Activated T-cell treated with anti-CD3 and anti-CD28 coated beads for 48 hours (primary cell): ENCODE measurements around the gene FLG.
"Not testable (repeated sequence)": the region's sequence is repeated elsewhere in the genome, so short reads cannot be mapped to it uniquely, and the experiment has no call there.

Source experiments
- DNase-seq: peaks from one replicate; pipeline ENCODE4 v3.0.0-alpha.2; 2020; ENCODE audit warnings: low read depth

Gene FLG

DNA sequence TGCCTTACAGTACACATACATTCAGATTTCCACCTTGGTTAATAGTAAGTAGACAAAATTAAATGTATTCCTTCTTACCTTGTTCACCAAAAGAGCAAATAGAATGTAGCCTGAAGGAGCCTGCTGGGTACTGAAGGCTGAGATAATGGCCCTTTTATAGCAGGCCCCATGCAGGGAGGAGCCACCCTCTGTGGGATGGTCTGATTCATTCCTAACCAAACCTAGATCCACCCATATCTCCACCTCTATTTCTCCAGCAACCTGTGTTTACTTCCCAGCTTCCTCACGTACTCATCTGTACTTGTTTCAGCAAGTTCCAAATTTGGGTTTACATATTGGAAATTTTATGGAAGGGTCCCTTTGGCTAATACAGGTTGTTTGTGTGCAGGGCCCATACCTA, at the start of gene FLG:
Gene FLG, minus strand, starts transcription at position 129 of the 400 bp plus-strand sequence. CDS start 9,783 bp downstream, outside the sequence.
- DNase-seq = no peak

DNA sequence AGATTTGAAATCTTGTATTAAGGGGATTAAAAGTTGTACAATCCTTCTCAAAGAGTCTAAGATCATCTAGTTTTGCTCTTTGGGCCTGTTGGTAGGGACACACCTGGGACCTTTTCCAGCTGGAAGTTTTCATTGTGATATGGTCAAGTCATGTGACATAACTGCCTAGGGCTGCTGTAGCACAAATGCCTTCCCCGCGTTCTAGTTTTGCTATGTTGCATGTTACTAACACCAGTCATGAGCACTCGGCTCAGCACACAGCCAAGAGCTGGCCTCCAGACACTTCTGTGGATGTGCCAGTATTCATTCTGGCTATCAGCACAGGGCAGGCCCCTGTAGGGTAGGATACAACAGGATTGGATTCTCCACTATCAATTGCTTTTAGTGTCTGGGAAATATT, 49.4 kb upstream of the FLG start:
- no peak for DNase-seq

DNA sequence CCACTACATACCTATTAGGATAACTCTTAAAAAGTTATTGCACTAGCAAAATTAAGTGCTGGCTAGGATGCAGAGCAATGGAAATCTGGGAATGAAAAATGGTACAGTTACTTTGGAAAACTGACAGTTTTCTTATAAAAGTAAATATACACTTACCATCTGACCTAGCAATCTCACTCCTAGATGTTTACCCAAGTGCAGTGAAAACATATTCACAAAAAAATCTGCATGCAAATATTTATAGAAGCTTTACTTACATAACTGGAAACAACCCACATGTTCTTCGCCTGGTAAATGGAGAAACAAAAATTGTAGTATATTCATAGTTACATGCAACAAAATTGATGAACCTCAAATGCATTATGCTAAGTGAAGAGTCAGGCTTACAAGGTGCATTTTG, 47.6 kb upstream of the FLG start:
- DNase-seq = no peak

DNA sequence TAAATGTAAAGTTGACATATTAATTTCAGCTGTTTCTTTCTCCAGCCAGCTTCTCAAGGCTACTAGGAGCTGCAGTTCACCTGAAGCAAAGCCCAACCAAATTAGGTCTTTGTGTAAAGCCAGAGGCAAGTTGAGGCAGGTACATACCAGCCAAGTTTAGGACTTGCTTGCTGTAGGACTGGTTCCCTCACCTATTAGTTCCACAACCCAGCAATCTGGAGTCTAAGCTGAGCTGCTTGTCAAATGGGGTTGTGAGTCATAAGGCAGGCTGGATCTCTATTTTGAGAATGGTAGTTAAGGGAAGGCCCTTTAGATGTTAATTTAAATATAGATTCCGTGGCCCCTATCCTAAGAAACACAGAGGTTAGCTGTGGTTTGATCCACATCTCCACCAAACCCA, 42.4 kb upstream of the FLG start:
- DNase-seq = no peak

DNA sequence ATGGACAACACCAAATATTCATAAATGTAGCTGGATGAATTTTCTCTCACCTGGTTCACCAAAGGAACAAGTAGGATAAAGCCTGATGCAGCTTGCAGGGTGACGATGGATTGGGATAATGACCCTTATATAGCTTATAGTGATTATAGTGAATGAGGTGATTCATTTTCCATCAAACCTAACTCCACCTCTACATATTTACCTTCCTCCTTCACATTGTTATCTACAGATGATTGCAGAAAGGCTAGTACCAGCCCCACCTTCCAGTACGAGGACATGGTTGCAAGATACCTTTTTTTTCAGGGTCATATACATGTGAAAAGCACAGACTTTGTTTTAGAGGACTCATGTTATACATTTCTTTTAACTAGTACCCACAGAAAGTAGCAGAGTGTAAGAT, 34.9 kb upstream of the FLG start, which contains the start of gene FLG2:
Gene FLG2, minus strand, starts transcription at position 101 of the 400 bp plus-strand sequence. CDS start 1,122 bp downstream, outside the sequence.
- DNase-seq = no peak

DNA sequence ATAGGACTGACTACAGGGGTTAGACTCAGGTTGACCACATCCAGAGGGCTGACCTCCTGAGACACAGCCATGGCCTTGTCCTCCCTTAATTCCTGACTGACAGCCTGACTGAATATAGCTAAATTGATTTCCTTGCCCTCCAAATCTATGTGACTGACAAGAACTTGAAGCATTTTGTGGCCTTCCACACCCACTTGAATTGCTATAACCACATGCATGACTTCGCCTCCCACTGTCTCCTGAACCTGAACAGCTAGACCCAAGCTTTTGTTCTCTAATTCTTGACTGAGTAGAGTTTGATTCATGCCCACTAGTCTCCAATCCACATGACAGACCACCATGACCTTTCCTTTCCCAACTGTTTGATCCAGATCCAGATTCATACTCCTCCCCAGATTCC, 31.7 kb upstream of the FLG start:
- no peak for DNase-seq

DNA sequence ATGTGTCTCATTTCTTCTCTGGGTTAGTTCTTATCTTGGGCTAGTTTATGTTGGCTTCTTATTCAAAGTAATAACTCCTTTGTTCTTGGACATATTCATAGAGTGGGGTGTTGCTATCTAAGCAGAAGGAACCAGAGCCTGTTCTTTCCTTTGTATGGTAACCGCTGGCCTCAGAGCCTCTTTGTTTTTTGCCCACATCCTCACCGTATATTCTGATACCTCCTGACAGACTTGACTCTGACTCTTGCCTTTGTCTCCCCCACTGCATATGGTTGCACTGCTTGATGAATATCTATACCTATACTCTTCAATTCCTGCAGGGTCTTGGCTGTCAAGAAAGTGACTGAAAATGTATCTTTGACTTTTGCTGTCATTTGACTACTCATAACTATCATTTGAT, 24.6 kb upstream of the FLG start:
- no peak for DNase-seq

DNA sequence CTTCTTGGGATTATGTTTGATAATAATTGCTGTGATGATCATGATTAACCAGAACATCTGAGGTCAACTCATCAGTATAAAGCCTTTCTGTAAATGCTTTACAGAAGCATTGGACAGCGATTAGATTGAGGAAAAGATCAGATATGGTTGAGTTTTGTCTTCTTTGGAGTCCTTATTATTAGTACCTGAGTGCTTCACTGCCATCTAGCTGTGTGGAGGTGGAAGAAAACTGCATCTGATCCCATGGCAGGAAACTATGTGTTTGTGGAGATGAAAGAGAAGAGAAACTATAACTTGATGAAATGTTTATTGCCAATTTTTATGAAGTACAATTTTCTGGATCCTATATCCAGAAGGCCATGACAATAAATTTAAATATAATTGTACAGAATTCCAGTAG, 23.4 kb upstream of the FLG start:
- no peak for DNase-seq

DNA sequence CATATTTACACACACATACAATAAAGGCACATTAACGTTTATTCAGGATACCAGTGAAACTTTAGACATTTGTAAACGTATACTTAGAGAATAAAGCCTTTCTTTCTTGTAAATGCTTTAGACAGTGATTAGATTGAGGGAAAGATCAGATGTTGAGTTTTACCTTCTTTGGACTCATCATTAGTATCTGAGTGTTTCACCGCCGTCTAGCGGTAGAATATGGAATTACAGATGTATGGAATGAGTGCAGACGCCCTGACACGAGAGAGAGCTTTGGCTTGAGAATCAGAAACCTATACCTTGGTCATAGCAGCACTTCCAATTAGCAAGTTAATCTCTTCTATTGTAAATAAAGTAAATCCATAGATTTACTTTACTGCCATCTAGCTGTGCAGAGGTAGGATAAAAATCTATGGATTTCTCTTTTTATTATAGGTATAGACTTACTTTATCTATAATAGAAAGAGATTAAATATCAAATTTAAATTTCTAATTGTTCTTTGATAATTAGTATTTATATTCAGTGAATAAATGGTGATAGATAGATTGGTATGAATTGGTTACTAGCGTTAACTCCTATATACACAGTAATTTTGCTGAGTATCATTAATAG, 22.2 kb upstream of the FLG start:
- peak; percentile 9 for DNase-seq

DNA sequence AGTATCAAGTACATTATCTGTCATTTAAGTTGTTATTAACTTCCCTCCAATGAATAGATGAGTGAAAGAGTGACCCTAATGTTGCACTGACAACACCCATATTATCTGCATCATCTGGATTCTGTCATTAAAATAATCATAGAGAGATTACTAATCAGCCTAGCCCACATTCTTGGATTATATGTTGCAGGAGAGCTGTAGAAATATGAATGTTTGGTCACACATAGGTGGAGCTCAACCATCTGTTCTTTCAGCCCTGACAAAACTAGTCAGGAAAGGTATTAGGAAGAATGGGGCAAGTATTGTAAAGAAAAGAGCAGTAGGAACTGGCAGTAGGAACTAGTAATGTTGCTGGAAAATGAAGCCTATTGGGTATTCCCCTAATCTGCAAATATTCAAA, 19.4 kb upstream of the FLG start:
- no peak for DNase-seq

DNA sequence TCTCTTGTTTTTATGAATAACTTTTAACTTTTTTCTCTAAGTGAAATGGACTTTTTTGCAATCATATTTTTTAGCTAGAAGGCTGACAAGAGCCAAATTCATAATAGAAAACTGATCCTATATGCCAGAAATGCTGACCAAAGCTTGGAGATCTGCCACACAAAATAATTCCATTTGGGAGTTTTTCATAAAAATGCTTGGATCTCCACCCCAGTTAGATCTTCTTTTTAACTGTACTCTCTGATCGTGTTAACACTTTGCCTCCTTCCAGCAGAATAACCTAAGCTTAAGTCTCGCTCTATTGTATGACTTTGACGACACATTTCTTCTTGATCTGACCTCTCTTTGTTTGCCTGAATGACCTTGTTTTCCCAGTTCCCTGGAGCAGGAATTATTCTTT, 18.0 kb upstream of the FLG start:
- no peak for DNase-seq

DNA sequence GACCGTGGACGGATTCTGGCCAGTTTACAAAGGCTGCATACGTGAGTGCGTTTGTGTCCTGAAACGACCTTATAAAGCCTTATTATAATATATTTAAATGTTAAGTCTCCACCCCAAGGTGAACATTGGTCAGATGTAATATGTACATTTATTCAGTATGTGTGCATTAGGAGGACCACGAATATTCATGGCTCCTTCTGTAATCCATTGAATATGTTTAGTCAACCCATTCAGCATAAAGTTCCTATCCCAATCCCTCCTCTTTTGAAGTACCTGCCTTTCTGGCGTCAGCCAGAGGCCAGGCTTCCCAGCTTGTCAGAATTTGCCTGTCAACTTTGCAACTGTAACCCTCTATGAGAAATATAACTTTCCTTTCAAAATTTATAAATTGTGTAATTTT, 10.4 kb upstream of the FLG start:
- DNase-seq = no peak

DNA sequence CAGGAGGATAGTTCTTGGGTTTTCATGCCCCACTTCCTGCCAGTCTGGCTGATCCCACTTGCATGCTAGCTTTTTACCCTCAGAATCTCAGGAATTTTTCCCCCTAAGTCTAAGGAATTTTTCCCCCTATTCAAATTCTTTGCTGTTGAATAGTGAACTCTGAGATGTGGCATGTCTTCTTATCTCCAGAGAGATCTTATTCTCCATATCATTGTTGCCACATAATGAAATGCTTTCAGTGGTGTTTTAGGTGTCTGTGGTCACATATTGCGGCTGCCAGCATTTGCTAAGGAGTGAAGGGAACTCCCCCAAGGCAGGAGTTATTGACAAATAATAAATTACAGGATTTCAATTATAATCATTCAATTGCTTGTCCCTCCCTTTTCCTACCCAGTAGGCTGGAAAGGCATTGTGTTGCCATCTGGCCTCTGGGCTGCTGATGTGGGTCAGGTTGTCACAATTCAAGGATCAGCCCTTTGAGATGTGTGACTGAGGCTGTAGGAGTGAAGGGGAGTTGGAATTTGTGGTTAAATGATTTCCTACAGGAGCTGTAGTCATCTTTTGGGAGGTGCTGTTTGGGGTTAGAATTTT, 3.9 kb upstream of the FLG start:
- DNase-seq = no peak

DNA sequence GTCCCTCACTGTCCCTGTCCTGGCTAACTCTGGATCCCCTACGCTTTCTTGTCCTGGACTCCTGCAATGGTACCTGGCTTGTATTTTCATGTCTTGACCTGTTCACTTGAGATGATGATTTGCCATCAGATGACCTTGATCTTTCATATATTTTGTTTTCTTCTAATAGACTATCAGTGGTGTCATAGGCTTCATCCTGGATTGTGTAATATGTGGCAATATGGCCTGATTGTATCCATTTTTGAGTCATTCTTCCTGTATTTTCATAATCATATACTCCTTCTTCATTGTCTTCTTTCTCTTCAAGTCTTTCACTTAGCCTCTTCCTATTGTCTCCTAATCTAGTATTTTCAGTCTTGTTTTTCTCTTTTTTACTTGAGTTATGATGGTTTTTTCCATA, 11.1 kb downstream of the FLG start:
- DNase-seq = no peak

DNA sequence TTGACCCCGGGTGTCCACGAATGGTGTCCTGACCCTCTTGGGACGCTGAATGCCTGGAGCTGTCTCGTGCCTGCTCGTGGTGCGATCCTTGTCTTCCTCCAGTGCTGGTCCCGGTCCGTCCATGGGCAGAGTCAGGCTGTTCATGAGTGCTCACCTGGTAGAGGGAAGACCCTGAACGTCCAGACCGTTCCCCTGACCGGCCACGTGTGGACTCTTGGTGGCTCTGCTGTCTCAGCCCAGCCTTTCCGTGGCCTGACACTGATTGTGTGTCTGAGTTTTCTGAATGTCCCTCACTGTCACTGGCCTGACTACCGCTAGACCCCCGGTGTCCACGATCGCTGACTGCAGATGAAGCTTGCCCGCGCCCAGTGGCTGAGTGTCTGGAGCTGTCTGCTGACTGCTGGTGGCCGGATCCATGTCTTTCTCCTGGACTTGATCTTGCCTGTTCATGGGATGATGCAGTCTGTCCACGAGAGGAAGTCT, 11.7 kb downstream of the FLG start:
- DNase-seq = no peak

DNA sequence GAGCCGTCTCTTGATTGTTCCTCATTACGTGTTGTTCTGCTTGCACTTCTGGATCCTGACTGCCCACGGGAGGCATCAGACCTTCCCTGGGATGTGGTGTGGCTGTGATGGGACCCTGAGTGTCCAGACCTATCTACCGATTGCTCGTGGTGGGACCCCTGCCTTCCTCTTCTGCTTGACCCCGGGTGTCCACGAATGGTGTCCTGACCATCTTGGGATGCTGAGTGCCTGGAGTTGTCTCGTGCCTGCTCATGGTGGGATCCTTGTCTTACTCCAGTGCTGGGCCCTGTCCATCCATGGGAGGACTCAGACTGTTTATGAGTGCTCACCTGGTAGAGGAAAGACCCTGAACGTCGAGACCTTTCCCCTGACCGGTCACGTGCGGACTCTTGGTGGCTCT, 12.9 kb downstream of the FLG start:
- DNase-seq = not testable (repeated sequence)

DNA sequence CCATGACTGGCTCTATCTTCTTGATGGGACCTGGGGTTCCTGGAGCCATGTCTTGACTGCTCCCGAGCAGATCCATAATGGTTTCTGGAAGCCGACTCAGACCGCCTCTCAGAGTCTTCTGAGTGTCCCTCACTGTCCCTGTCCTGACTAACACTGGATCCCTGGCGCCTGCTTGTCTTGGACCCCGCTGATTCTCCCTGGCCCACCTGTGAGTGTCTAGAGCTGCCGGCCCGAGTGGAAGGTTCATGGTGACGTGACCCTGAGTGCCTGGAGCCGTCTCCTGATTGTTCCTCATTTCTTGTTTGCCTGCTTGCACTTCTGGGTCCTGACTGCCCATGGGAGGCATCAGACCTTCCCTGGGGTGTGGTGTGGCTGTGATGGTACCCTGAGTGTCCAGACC, 15.1 kb downstream of the FLG start:
- no peak for DNase-seq

DNA sequence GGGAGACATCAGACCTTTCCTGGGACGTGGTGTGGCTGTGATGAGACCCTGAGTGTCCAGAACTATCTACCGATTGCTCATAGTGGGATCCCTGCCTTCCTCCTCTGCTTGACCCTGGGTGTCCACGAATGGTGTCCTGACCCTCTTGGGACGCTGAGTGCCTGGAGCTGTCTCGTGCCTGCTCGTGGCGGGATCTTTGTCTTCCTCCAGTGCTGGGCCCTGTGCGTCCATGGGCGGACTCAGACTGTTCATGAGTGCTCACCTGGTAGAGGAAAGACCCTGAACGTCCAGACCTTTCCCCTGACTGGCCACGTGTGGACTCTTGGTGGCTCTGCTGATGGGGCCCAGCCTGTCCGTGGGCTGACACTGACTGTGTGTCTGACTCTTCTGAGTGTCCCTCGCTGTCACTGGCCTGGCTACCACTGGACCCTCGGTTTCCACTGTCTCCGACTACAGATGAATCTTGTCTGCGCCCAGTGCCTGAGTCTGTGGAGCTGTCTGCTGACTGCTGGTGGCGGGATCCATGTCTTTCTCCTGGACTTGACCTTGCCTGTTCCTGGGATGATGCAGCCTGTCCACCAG, 15.6 kb downstream of the FLG start:
- DNase-seq = not testable (repeated sequence)

DNA sequence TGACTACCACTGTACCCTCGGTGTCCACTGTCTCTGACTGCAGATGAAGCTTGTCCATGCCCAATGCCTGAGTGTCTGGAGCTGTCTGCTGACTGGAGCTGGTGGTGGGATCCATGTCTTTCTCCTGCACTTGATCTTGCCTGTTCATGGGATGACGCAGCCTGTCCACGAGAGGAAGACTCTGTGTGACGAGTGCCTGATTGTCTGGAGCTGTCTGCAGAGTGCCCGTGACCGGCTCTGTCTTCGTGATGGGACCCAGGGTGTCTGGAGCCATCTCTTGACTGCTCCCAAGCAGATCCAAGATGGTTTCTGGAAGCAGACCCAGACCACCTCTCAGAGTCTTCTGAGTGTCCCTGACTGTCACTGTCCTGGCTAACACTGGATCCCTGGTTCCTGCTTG, 16.3 kb downstream of the FLG start:
- DNase-seq = not testable (repeated sequence)

DNA sequence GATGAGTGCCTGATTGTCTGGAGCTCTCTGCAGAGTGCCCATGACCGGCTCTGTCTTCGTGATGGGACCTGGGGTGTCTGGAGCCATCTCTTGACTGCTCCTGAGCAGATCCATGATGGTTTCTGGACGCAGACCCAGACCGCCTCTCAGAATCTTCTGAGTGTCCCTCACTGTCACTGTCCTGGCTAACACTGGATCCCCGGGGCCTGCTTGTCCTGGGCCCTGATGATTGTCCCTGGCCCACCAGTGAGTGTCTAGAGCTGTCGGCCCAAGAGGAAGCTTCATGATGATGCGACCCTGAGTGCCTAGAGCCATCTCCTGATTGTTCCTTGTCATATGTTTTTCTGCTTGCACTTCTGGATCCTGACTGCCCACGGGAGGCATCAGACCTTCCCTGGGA, 17.1 kb downstream of the FLG start:
- DNase-seq = not testable (repeated sequence)

DNA sequence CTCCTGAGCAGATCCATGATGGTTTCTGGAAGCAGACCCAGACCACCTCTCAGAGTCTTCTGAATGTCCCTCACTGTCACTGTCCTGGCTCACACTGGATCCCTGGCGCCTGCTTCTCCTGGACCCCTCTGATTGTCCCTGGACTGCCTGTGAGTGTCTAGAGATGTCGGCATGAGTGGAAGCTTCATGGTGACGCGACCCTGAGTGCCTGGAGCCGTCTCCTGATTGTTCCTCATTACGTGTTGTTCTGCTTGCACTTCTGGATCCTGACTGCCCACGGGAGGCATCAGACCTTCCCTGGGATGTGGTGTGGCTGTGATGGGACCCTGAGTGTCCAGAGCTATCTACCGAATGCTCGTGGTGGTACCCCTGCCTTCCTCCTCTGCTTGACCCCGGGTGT, 18.9 kb downstream of the FLG start:
- DNase-seq = not testable (repeated sequence)

DNA sequence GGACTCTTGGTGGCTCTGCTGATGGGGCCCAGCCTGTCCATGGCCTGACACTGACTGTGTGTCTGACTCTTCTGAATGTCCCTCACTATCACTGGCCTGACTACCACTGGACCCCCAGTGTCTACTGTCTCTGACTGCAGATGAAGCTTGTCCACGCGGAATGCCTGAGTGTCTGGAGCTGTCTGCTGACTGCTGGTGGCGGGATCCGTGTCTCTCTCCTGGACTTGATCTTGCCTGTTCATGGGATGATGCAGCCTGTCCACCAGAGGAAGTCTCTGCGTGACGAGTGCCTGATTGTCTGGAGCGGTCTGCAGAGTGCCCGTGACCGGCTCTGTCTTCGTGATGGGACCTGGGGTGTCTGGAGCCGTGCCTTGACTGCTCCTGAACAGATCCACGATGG, 20.3 kb downstream of the FLG start:
- not testable (repeated sequence) for DNase-seq

DNA sequence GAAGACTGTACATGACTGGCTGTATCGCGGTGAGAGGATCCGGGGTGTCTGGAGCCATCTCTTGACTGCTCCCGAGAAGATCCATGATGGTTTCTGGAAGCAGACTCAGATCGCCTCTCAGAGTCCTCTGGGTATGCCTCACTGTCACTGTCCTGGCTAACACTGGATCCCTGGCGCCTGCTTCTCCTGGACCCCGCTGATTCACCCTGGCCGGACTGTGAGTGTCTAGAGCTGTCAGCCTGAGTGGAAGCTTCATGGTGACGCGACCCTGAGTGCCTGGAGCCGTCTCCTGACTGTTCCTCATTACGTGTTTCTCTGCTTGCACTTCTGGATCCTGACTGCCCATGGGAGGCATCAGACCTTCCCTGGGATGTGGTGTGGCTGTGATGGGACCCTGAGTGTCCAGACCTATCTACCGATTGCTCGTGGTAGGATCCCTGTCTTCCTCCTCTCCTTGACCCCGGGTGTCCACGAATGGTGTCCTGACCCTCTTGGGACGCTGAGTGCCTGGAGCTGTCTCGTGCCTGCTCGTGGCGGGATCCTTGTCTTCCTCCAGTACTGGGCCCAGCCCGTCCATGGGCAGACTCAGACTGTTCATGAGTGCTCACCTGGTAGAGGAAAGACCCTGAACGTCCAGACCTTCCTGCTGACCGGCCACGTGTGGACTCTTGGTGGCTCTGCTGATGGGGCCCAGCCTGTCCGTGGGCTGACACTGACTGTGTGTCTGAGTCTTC, 21.7 kb downstream of the FLG start:
- DNase-seq = not testable (repeated sequence)
